HepG2 (cell line): ENCODE data around the gene ABCB4. TPM values are rescaled to one million over a fixed set of nuclear protein-coding genes. Genes with fewer than 3 reads are reported as not detected.

Source experiments
- polyA plus RNA-seq, 8 experiments: library from polyadenylated mRNA; depleted of rRNA in 3 of 8; stranded (reverse) in 7 of 8; unstranded in 1 of 8; fragments of >200 nt; fragmentation: Illumina TruSeq in 4 of 8; extraction: Trizol in 4 of 8; gene quantifications; 2 replicates each; pipeline versions ENCODE4 v1.2.1 to v1.2.3, GENCODE V29; 2011 to 2016; ENCODE audit warnings: low read depth in 4 of 8, missing spikeins in 1 of 8, mixed read lengths in 1 of 8; ENCODE audit not compliant: insufficient read depth in 1 of 8
- total RNA-seq, 5 experiments: library from RNA; depleted of rRNA; stranded (reverse); fragments of >200 nt; fragmentation: Illumina TruSeq; extraction: Trizol; gene quantifications; 2 replicates each; pipeline ENCODE4 v1.2.3, GENCODE V29; 2016; ENCODE audit warnings: low read depth in 1 of 5

The ABCB4 gene
- total and polyA plus RNA-seq, 2 of the 13 experiments (the other 11 are each of a cell fraction or from before 2014, with no cell fraction given): 18.0 to 32.4 TPM

Other genes starting within 250 kb of the ABCB4 start
- 11.9 and 13.7 TPM in 2 replicates for gene CROT, start 130.0 kb downstream of the ABCB4 start, total RNA-seq (2016; rRNA removed; fragmentation: Illumina TruSeq; extraction: Trizol)
- gene CROT, start 130.0 kb downstream of the ABCB4 start, polyA plus RNA-seq (2011; rRNA removed): 4.9 and 5.0 TPM in 2 replicates
- gene ABCB1, start 125.2 kb upstream of the ABCB4 start, total RNA-seq (2016; rRNA removed; fragmentation: Illumina TruSeq; extraction: Trizol): 25.9 and 42.8 TPM in 2 replicates
- gene ABCB1, start 125.2 kb upstream of the ABCB4 start, polyA plus RNA-seq (2011; rRNA removed): 52.6 and 79.9 TPM in 2 replicates
- 1.3 and 1.5 TPM in 2 replicates for gene RUNDC3B, start 152.7 kb upstream of the ABCB4 start, total RNA-seq (2016; rRNA removed; fragmentation: Illumina TruSeq; extraction: Trizol)
- gene RUNDC3B, start 152.7 kb upstream of the ABCB4 start, polyA plus RNA-seq (2011; rRNA removed): 0.16 and 0.28 TPM in 2 replicates